GM21360 (cell line): ENCODE measurements around the gene ADAM12.

Experiments used
- ATAC-seq: cut with Tn5 transposase; IDR thresholded peaks from one replicate; pipeline ENCODE4 v1.9.1; 2021; ENCODE audit warnings: mild to moderate bottlenecking, moderate library complexity; ENCODE audit not compliant: unreplicated experiment

The ADAM12 gene

GRCh38 chr10:126317751-126318150, 70.5 kb downstream of the ADAM12 start:
- no peak for ATAC-seq

- ATAC-seq, result no peak
Observed at GRCh38 chr10:126315494-126316177, 72.6 kb downstream of the ADAM12 start.

DNA sequence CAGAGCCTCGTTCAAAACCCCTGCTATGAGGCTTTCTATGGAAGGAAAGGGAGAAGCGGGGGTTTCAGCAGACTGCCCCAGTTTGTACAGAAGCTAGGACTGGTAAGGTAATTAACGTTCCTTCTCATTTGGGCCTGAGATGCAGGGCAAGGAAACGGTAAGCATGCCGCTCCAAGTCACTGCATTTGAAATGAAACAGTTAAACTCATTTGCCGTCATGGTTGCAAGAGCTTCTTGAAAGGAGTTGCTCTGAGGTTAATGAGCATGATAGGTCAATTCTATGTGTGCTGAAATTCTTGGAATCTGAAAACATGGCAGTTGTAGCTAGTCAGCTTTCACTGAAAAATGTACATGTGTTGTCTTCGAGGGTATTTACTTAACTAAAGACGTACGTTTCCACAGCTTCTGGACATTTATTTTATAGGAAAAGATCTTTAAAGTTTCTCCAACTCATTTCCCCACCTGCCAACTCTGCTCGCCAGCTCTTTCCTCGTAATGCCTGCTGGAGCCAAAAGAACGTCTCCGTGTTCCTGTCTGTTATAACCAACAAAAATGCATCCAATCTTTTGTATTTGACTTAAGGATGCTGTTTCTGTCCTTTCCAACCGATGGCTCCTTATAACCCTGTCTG, 73.3 kb downstream of the ADAM12 start:
- no peak for ATAC-seq

DNA sequence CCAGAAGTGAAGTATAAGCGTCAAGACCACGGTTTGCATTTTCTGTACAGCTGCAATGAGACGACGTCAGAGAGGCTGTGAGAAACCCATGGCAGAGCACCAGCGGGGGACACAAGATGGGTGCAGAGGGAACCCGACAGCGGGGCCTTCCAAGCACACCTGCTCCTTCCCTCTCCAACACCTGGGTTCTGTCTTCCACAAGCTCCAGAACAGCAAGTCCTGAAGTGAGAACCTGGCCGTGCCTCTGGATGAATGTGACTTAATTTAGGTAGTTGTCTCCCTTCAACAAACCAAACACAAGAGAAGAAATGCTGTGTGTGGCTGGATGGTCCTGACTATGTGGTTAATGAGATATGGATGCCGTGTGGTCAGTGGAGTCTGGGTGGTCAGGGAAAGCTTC, 76.1 kb downstream of the ADAM12 start:
- ATAC-seq, result no peak

DNA sequence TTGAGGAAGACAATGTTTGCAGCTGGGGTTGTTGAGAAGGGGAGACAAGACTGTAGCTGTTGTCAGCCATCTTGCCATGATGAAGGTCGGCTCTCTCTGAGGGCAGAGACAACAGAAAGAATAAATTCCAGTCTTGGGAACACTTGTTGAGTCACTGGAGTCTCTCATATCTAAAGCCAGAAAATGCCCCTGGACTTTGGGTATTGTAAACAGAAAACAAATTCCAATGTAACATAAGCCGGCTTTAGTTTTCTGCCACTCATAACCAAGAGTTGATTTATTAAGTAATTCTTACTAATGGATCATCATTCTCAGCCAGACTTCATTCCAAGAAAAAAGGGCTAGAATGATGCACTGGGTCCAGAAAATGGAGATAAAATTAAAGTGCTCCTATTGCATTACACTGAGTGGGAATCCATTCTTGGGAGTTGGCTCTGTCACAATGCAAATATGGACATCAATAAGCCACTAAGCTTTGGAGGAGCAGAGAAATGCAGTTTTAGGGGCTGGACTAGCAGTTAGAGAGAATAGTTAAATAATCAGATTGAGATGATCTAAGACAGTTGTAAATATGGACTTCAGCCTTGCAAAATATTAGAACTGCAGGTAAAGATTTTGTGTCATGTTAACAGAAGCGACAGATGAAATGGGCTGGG, 78.9 kb downstream of the ADAM12 start:
- ATAC-seq, result no peak

DNA sequence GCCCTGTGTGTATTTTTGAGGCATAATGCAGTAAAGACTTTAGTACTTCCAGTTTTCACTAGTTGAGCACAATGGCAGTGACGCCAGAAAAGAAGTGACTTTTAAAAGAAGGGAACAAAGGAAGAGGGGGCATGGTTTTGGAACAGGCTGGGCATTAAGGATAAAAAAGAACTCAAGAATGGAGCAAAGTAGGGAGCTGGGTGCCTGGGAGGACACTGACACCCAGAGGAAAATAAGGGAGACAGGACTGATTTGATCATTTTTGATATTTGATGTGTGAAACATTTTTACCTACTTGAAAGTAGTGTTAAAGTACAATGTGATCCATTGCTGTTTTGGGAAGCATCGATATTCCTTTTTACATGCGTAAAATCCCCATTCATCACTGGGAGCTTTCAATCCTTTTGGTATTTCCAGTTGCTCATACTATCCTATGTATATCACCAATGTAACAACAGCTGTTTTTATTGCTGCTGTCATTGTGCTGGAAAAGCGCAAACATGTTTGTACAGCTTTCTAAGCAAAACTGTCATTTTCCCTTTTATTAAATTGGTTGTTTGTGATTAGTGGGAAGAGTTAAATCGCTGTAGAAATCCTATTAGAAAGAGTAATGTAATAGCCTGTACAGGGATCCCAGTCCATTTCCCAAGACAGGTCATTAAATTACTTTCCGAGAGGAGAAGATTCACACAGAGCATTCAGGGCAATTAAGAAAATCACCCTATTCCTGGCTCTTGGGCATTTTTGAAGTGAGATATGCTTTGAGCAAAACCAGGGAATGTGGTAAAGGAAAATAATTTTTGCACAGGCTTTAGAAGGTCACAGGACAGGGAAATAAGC, 85.2 kb downstream of the ADAM12 start:
- ATAC-seq, result no peak

DNA sequence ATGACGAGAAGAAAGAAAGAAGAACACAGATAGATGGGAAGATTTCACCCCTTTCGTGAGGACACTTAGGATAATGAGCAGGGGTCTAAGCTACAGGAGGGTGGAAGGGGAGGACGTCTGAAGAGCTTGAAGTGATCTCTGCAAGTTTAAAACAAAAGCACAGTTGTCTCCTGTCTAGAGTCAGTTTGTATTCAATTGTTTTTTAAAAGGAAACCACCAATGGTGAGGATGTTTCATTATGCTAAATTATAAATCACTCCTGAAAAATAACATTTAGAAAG, 85.9 kb downstream of the ADAM12 start:
- no peak for ATAC-seq

DNA sequence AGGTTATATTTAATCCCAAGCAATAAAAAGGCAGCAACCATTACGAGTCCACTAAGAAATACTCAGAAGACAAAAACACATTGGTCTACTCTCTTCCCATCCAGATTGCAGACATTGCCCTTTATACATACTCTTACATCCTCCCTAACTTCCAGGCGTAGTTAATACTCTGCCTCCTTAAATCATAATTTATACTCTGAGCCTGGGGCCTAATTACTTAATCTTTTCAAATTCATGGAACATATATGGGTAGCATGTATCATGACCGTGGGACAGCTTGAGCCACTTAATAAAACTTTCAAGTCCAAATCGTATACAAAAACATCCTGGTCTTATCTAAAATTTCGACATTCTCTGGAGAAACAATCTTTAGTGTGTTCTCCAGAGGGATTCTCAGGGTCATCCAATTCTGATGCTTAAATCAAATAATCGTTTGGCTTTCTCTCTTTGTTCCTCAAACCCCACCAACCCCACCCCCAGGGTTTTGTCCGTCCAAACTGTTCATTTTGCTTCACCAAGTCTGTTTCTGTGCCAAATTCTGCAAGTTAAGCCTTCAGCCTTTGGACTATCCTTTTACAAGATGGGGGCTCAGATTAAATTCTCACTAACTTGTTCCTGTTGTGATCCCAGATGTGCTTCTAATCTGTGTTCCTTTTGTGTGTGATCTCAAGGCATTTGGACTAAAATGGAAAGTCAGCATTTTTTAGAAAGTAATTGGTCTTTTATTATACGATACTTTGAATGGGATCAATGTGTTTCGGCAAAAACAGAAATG, 86.4 kb downstream of the ADAM12 start:
- ATAC-seq, result no peak

GRCh38 chr10:126294451-126294850, 93.8 kb downstream of the ADAM12 start:
- no peak for ATAC-seq

DNA sequence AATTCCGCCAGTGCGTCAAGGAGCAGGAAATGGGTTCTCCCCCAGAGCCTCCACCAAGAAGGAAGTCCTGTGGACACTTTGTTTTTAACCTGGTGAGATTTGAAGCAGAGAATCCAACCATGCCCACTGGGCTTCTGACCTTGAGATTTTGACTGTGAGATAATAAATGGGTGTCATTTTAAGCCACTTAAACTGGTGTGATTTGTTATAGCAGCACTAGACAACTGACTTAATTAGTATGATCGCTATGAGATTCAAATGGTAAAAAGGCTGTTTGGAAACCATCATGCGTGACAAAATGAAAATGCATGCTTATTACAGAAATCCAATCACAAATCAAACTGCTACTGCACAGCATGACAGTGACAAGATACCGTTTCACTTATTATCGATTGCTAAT, 98.0 kb downstream of the ADAM12 start:
- no peak for ATAC-seq

- ATAC-seq, result no peak
Observed at GRCh38 chr10:126288547-126289493, 99.5 kb downstream of the ADAM12 start.

- no peak for ATAC-seq
Observed at GRCh38 chr10:126286256-126286780, 102.0 kb downstream of the ADAM12 start.

- ATAC-seq, result no peak
Observed at GRCh38 chr10:126283307-126283706, 105.0 kb downstream of the ADAM12 start.

DNA sequence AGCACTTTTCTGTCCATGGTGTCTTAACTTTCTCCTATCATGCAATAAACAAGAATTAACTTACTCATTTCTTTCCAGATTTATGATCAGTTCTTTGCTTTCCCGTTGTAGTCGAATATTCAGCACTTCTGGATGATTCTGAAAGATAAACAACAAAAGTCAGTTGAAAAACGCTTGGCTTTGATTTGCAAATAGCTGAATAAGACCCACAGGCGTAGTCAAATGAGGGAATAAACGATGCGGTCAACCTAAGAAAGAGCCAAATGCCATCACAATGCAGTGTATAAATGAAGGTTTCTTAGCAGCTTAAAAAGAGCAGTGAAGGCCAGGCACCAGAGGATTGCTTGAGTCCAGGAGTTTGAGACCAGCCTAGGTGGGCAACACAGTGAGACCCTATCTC, 109.4 kb downstream of the ADAM12 start:
- no peak for ATAC-seq

- ATAC-seq, result no peak
Observed at GRCh38 chr10:126277181-126277580, 111.1 kb downstream of the ADAM12 start.

- no peak for ATAC-seq
Observed at GRCh38 chr10:126272526-126272925, 115.8 kb downstream of the ADAM12 start.

- ATAC-seq, result no peak
Observed at GRCh38 chr10:126270111-126270510, 118.2 kb downstream of the ADAM12 start.

GRCh38 chr10:126268013-126268920, 120.0 kb downstream of the ADAM12 start:
- ATAC-seq, result no peak
